Panc1 (cell line): Measurements from ENCODE around the gene PTGDS. TPM values are rescaled to one million over a fixed set of nuclear protein-coding genes. Genes with fewer than 3 reads are reported as not detected.

ENCODE experiments used
- ATAC-seq: fragments of 200-7000 bp; cut with Tn5 transposase; 2 replicates; pipeline ENCODE4 v1.9.1; 2020; ENCODE audit warnings: mild to moderate bottlenecking, moderate library complexity
- BruUV-seq: library from RNA; stranded (reverse); fragments of 400-500 nt; replicated peaks from 2 replicates; lab custom pipeline; 2021; lab: Mats Ljungman, UMichigan
- CTCF ChIA-PET: fragments of 300-600 bp; sonication (Branson Sonifier 250); formaldehyde crosslinking; loops from one replicate; lab custom pipeline; 2022; ENCODE audit warnings: antibody characterized with exemption; lab: Charles Lee
- POLR2A ChIA-PET: fragments of 300-600 bp; sonication (Branson Sonifier 250); formaldehyde crosslinking; loops from one replicate; lab custom pipeline; 2022; ENCODE audit warnings: antibody characterized with exemption; lab: Charles Lee
- DNase-seq: peaks from one replicate; pipeline ENCODE4 v3.0.0-alpha.2; 2010; ENCODE audit warnings: low read depth, low spot score
- H3K27ac ChIP-seq: 2 replicates; pipeline ENCODE4 v1.5.1; 2011; ENCODE audit warnings: mild to moderate bottlenecking, low read length, inconsistent platforms
- H3K27me3 ChIP-seq: fragments of 200-500 bp; sonication (Bioruptor generic); 2 replicates; pipeline ENCODE4 v1.6.0; 2014; ENCODE audit warnings: low read length, inconsistent platforms; ENCODE audit not compliant: control insufficient read depth, insufficient read depth
- H3K36me3 ChIP-seq: fragments of 200-500 bp; sonication (Bioruptor generic); 2 replicates; pipeline ENCODE4 v1.5.1; 2014; ENCODE audit warnings: inconsistent platforms, mild to moderate bottlenecking, low read length, moderate library complexity; ENCODE audit not compliant: control insufficient read depth, insufficient read depth
- H3K4me1 ChIP-seq: 2 replicates; pipeline ENCODE4 v1.5.1; 2011; ENCODE audit warnings: inconsistent platforms, mild to moderate bottlenecking, low read length, moderate library complexity; ENCODE audit not compliant: control insufficient read depth, insufficient read depth
- H3K4me3 ChIP-seq, 2 experiments: 2 replicates each; pipeline ENCODE4 v1.5.1; 2011 to 2012; ENCODE audit warnings: low read depth in 2 of 2, low read length in 2 of 2, mild to moderate bottlenecking in 2 of 2, inconsistent platforms in 1 of 2, moderate library complexity in 1 of 2
- H3K9me3 ChIP-seq: fragments of 200-500 bp; sonication (Bioruptor generic); 2 replicates; pipeline ENCODE4 v1.5.1; 2014; ENCODE audit warnings: low read depth, mild to moderate bottlenecking, inconsistent platforms, low read length, moderate library complexity; ENCODE audit not compliant: control insufficient read depth, insufficient read depth
- CTCF ChIP-seq: fragments of 450-650 bp; IDR thresholded peaks from 2 replicates; pipeline ENCODE4 v1.5.1; 2017; ENCODE audit warnings: mild to moderate bottlenecking
- POLR2AphosphoS5 ChIP-seq: IDR thresholded peaks from 2 replicates; pipeline ENCODE4 v1.6.1; 2012; ENCODE audit warnings: mild to moderate bottlenecking, low read depth, low read length, moderate library complexity
- SIN3A ChIP-seq: IDR thresholded peaks from 2 replicates; pipeline ENCODE4 v1.6.1; 2012; ENCODE audit warnings: low read depth, mild to moderate bottlenecking, low read length, moderate library complexity, borderline replicate concordance; ENCODE audit not compliant: insufficient read depth
- TCF7L2 ChIP-seq: IDR thresholded peaks from 2 replicates; pipeline ENCODE4 v1.6.1; 2011; ENCODE audit warnings: mild to moderate bottlenecking, low read depth, low read length, inconsistent platforms
- in situ Hi-C: cut with HindIII; loops from 2 replicates; pipeline ENCODE4 v1.10.0; 2016; ENCODE audit warnings: low sequenced_read_pairs, low pct_unique_long_range_greater_than_20kb
- intact Hi-C: fragments of 100-400 bp; cut with micrococcal nuclease; formaldehyde crosslinking; loops from one replicate; pipeline ENCODE4 v1.10.0; 2022; ENCODE audit not compliant: unreplicated experiment
- total RNA-seq: library from RNA; stranded (reverse); gene quantifications from one replicate; pipeline ENCODE4 v1.2.1, GENCODE V29; 2021; ENCODE audit not compliant: unreplicated experiment
- TF ChIP-seq, protein P1 (sequence below), 2 experiments: IDR thresholded peaks; 2 replicates each; pipeline ENCODE4 v1.6.1; 2011 to 2012; ENCODE audit warnings: low read depth in 2 of 2, control low read depth in 1 of 2, low read length in 1 of 2, mild to moderate bottlenecking in 1 of 2, moderate library complexity in 1 of 2; ENCODE audit not compliant: insufficient read depth in 1 of 2

Gene PTGDS
- total RNA-seq, 1 experiment from 2014 or later: 13.7 TPM

DNA sequence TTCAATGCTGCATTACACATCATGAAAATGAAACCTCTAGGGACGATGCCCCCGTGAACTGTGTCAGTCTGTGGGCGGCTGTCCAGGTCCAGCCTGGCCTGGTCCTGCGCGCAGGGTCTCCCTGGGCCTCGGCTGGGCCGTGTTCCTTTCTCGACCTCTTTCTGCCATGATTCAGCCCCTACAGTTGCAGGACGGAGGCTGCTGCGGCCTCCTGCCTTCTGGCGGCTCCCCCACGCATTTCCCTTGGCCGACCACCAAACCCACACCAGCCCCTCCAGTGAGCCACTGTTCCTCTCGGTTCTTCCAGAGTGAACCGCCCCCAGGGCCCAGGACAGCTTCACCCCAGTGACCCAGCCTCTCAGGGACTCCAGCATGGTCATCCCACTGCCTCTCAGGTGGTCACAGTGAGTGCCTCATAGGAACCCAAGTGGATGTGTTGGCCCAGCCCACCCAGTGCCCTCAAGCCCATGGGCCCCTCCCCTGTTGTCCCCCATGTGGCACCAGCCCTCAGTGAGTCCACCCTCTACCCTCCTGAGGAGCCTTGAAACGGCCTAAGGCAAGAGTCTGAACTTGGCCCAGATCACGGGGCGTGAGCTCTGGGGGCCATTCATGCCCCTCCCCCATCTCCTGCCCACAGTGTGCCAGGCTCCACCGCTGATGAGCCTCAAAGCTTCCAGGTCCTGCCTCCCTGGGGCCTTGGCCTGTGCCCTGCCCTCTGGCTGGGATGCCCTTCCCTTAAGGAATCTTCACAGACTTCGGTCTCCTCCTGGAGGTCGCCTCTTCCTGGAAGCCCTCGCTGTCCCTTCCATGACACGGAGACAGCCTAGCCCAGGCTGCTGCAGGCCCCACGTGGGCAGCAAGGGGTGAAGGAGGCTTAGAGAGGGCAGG lies 29.1 kb downstream of the PTGDS start:
- POLR2A ChIA-PET: no interaction called here
- intact Hi-C loops: no loop called here
- DNase-seq (no peak), ATAC-seq (no peak)
- no peak for TF ChIP-seq TCF7L2
- TF ChIP-seq SIN3A: no peak
- TF ChIP-seq, protein P1, sequence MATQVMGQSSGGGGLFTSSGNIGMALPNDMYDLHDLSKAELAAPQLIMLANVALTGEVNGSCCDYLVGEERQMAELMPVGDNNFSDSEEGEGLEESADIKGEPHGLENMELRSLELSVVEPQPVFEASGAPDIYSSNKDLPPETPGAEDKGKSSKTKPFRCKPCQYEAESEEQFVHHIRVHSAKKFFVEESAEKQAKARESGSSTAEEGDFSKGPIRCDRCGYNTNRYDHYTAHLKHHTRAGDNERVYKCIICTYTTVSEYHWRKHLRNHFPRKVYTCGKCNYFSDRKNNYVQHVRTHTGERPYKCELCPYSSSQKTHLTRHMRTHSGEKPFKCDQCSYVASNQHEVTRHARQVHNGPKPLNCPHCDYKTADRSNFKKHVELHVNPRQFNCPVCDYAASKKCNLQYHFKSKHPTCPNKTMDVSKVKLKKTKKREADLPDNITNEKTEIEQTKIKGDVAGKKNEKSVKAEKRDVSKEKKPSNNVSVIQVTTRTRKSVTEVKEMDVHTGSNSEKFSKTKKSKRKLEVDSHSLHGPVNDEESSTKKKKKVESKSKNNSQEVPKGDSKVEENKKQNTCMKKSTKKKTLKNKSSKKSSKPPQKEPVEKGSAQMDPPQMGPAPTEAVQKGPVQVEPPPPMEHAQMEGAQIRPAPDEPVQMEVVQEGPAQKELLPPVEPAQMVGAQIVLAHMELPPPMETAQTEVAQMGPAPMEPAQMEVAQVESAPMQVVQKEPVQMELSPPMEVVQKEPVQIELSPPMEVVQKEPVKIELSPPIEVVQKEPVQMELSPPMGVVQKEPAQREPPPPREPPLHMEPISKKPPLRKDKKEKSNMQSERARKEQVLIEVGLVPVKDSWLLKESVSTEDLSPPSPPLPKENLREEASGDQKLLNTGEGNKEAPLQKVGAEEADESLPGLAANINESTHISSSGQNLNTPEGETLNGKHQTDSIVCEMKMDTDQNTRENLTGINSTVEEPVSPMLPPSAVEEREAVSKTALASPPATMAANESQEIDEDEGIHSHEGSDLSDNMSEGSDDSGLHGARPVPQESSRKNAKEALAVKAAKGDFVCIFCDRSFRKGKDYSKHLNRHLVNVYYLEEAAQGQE (IDR thresholded peaks at IDR 0.05; ENCODE audit: insufficient read depth in 1 of 2, low read depth in 2 of 2, low read length in 1 of 2): no peak
- TF ChIP-seq CTCF: no peak
- TF ChIP-seq POLR2AphosphoS5: no peak
- CTCF ChIA-PET: no interaction called here
- Histone ChIP-seq H3K36me3 (no peaks in the 10 kb centered on the region), H3K4me3 (no peak overlapping the region), H3K27me3 (no peaks in the 10 kb centered on the region), H3K4me1 (no peaks in the 10 kb centered on the region), H3K27ac (no peak overlapping the region), H3K9me3 (no peaks in the 10 kb centered on the region)
- BruUV-seq: no TSS peak
- in situ Hi-C loops: no loop called here

DNA sequence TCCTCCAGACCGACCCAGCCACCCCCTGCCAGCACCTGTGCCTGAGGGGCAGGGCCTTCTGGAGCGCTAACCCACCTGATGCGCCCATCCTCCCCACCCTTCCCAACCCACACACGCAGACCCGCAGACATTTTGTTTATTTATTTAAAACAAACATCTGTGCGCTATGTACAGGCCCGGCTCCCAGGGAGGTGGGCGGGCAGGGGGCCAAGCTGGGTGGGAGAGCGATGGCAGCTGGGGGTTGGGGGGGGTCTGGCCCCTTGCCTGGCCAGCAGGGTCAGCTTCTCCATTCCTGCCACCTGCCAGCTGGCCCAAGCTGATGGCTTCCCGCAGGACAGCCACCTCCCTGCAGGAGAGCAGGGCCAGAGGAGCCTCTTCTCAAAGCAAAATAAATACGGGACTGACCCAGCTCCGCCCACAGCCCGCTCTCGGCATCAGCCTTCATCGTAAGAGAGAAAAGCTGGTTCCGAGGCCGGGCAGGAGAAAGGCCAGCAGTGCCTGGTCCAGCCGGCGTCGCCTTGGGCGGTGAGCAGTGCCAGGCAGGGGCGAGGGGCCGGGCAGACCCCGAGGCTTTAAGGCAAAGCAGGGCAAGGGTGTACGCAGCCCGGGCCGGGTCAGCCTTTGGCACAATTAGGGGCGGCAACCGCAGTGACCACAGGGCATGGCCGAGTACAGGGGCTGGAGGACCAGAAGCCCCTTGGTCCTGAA lies 30.0 kb downstream of the PTGDS start:
- Histone ChIP-seq H3K9me3 (no peaks in the 10 kb centered on the region), H3K27ac (no peak overlapping the region), H3K4me1 (no peaks in the 10 kb centered on the region), H3K4me3 (no peak overlapping the region), H3K36me3 (no peaks in the 10 kb centered on the region), H3K27me3 (no peaks in the 10 kb centered on the region)
- no peak for TF ChIP-seq SIN3A
- ATAC-seq (peak; percentile 63), DNase-seq (no peak)
- no TSS peak for BruUV-seq
- in situ Hi-C loops (no loop called here), intact Hi-C loops (no loop called here)
- CTCF ChIA-PET: interaction anchor here (0.6 kb wide), 1 partner anchor 47 kb away, joined by 7 read pairs; no protein-coding TSS in a partner anchor
- POLR2A ChIA-PET: no interaction called here
